ENCODE data around the gene AFF1. TPM values are rescaled to one million over a fixed set of nuclear protein-coding genes. Genes with fewer than 3 reads are reported as not detected.

The AFF1 gene
- total RNA-seq, 2 donors from 2014 or later: 89.5 to 97.5 TPM

DNA sequence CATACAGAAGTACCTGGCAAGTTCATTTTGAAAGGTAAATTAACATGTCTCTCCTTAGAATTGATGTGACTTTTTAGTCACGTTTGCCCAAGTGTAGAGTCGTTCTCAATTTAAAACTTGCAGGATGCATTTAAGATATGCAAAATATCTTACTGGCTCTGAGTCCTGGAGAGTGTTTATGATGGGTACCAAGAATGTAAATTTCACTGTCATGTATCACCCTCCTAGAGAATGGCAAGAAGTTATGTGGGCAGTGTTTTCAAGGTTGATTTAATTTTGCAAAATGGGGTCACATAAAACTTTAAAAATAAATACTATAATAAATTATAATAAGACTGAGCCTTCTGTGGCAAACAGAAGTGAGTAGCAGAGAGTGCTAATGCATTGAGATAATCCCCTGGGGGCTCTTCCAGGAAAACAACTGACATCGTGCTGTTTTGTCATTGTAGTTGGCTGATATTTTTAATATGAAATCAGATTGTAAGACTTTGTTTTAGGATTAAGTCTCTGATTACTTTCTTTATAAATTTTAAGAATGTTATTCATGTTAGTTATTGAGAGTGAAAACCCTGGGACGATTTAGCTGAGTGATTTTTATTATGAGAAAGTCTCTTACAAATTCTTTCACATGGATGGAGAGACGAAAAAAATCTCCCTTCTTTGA is 103.0 kb downstream of the AFF1 start:
- no peak for DNase-seq (ENCODE audit: low spot score)
- intact Hi-C loops (cut with DNase I): no loop called here

DNA sequence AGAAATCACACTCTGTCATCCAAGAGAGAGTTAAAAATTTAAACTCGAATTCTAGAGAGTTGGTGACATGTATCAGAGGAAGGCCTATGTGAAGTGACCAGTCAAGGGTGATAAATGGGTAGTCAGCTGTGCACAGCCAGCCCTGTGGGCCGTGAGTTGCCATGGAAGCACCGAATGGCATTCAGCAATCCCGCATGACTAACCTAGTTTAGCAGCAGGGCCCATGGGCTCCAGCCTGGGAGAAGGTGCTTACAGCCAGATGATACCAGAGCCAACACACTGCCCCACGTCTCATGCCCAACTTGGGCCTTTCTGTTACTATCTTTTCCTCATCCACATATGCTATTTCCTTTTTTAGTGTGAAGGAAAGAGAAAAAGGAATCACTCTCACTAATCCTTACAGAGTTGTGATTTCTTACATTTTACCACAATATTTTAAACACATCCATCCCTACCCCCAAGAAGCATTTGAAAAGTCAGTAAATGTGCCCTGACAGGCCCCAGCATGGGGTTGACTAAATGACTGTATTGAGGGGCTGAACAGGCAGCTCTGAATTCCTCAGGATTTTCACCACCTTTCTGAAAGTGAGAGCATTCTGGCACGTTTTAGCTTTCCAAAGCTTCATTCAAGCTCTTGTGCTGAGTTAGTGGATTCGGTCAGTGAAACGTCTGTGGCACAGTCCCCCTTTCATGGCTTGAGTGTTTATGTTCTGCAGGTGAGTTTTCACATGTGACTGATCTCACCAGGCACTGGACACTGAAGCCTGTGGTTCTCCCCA is 104.2 kb downstream of the AFF1 start:
- intact Hi-C loops (cut with DNase I): no loop called here
- DNase-seq (ENCODE audit: low spot score): no peak

DNA sequence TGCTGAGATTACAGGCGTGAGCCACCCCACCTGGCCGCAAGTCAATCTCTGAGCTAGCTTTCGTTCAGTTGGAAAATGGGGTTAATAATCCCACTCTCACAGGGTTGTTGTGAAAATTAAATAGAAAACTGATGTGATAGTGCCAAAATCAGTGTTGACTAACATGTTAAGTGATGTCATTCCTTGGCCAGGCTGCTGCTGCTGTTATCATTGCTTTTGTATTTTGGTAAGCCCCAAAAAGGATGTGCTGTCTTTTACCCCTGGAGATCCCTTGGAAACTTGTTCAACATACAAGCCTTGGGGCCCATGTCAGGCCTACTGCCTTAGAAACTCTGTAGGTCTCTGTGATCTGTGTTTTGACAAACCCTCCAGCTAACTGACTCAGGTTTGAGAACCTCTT is 106.3 kb downstream of the AFF1 start:
- DNase-seq (ENCODE audit: low spot score): no peak
- intact Hi-C loops (cut with DNase I): no loop called here

DNA sequence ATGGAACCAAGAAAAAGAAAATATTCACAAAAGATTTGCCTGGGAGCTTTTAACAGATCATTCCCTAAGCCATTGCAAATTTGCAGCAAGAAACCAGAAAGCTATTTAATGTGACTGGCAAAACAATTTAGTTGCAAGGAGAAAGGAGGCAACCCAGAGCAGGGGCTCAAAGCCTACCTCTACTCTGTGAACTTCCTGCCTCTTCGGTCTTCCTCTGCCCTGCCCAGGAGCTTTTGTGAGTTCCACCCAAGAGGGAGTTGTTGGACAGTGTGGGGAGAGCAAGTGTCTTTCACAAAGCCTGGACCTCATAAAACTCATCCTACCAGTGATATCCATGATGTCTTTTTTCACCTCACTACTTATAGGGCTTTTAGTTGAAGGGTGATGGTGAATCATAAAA is 107.4 kb downstream of the AFF1 start:
- no peak for DNase-seq (ENCODE audit: low spot score)
- intact Hi-C loops (cut with DNase I): no loop called here

DNA sequence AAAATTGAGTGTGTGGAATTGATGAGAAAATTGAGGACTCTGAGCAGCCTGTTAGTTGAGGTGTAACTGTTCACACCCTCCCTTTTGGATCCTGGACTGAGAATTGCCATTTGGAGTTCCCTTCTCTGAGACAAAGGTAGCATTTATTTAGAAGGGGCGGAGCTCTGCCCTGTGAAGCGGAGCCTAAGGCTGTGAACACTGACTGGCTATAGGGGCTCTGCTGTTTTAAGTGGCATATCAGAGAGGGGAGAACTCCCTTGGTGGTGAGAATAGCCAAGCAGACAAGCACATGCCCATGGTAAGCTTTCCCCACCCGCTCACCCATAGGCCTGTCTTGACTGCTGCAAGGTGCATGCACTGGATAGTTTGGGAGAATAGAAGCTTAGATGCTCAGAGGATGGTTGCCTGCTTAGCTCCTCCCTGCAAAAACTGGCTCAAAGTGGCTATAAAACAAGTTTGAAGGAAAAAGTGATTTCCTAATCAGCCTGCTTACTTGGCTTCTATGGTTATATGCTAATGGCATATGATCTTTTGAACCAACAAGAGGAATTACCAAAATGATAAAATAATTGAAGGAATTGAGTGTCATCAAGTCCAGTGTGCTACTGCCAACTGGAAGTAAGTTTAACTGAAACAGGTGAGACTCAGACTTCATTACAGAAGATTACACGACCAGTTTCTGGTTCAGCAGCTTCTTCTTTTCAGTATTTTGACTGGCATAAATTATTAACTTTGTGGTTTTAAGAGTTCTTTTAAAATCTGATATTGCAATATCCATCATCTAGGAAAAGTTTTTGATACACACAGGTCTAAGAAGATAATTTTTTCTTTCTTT is 108.4 kb downstream of the AFF1 start:
- intact Hi-C loops (cut with DNase I): no loop called here
- no peak for DNase-seq (ENCODE audit: low spot score)

DNA sequence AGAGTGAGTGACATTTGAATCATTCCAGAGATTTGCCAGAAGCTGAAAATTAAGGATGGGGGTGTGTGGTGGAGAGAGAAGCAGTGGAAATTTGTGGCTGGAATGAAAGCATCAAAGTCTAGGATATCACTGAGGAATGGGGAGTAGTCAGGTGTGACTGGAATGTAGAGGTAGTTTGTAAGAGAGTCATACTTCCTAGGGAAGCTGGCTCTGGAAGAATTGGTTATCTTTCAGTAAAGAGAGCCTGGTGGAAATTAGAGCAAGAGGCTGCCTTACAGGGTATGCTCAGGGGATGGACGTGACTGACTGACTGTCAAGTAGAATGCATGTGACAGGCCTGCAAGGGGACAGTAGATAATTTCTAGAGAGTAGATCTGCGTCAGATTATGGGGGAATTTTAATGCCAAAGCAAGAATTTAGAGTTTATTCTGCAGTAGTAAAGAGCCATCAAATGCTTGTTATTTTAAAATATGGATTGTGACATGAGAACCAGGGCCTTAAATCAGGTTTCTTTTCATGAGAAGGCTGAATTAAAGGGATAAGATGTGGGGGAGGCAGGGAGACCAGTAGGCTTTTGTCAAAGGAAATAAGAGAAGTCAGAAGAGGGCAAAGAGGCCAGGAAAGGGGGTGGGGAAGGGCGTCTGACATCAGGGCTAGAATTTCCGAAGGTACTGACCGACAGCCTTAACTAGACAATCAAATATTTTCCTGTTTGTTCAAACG is 109.9 kb downstream of the AFF1 start:
- intact Hi-C loops (cut with DNase I): loop anchor here in 1 of 2 donors (5.0 kb wide), 1 partner anchor 37 kb away; no protein-coding TSS in a partner anchor
- no peak for DNase-seq (ENCODE audit: low spot score)

DNA sequence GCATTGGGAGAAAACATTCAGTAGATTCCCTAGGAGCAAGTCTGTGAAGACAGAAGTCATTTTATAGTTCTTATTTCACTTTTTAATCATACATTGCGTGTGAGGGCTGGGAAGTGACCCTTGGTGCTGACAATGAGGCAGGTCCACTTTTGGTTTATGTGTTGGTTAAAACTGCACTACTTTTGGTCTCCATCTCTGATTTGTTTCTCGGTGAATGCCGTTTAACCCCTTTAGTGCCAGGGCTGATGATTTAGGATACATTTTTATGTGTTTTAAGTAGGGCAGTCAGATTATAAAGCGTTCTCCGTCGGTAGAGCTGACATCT is 110.4 kb downstream of the AFF1 start:
- intact Hi-C loops (cut with DNase I): loop anchor here in 1 of 2 donors (5.0 kb wide), 1 partner anchor 38 kb away; no protein-coding TSS in a partner anchor
- DNase-seq (ENCODE audit: low spot score): no peak

DNA sequence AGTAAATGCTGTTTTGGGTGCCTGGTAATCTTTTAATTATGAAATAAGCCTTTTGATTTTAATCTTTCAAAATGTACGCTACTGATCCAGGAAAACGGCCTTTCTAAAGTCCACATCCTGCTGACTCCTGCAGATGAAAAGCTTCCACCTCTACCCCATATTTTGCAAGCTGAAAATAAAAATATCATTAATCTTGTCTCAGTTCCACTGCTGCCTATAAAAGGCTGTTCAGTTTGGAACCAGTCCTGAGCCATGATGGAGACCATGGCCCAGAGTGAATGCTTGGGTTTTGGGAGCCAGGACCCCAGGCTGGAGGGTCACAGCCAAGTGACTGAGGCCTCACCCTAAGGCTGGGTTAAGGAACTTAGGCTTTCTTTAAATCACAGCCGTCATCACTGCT is 110.8 kb downstream of the AFF1 start:
- intact Hi-C loops (cut with DNase I): loop anchor here in 1 of 2 donors (5.0 kb wide), 1 partner anchor 38 kb away; no protein-coding TSS in a partner anchor
- no peak for DNase-seq (ENCODE audit: low spot score)

DNA sequence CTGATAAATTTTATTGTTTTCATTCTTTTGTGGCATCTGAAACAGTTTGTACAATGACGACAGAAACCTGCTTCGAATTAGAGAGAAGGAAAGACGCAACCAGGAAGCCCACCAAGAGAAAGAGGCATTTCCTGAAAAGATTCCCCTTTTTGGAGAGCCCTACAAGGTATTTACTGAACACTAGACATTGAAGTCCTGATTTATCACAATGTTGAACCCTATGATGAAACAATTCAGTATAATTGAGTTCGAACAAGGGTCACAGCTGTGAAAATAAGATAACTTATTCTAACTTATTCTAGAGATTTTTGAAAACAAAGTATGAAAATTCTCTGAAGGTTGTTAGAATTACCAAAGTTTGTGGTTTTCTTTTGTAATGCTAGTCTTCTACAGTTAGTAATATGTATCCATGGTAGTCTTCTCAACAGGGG is 111.3 kb downstream of the AFF1 start:
- no peak for DNase-seq (ENCODE audit: low spot score)
- intact Hi-C loops (cut with DNase I): loop anchor here in 1 of 2 donors (5.0 kb wide), 1 partner anchor 39 kb away; no protein-coding TSS in a partner anchor

DNA sequence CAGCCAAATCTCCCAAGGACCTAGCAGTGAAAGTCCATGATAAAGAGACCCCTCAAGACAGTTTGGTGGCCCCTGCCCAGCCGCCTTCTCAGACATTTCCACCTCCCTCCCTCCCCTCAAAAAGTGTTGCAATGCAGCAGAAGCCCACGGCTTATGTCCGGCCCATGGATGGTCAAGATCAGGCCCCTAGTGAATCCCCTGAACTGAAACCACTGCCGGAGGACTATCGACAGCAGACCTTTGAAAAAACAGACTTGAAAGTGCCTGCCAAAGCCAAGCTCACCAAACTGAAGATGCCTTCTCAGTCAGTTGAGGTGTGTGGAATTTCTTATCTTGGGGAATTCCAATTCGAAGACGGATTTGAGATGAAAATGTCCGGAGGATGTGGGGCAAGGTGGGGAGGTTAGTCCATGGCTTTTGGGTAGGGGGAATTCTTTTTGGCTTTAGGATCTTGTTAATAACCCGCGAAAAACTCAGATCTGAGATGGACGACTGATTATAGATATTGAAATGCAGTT is 112.5 kb downstream of the AFF1 start:
- intact Hi-C loops (cut with DNase I): loop anchor here in 1 of 2 donors (5.0 kb wide), 1 partner anchor 40 kb away; no protein-coding TSS in a partner anchor
- DNase-seq (ENCODE audit: low spot score): no peak

DNA sequence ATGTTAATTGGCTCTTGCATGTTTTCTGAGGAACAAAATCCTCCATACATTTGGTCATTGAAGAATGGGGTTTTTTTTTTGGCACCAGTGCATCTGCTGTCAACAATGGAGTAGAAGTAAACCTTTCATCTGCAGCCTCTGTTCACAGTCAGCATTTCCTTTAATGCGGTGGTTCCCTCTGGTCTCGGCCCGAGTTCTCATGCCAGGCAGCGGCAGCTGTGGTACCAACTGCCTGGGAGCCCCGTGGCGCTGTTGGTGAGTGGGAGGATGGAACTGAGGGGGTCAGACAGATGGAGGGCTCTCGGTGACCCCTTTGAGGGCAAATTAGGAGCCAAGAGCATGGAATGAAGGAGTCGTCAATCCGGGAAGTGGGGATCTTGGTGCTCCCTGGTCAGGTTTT is 114.7 kb downstream of the AFF1 start:
- intact Hi-C loops (cut with DNase I): loop anchor here in 1 of 2 donors (5.0 kb wide), 1 partner anchor 42 kb away; no protein-coding TSS in a partner anchor
- DNase-seq (ENCODE audit: low spot score): no peak

DNA sequence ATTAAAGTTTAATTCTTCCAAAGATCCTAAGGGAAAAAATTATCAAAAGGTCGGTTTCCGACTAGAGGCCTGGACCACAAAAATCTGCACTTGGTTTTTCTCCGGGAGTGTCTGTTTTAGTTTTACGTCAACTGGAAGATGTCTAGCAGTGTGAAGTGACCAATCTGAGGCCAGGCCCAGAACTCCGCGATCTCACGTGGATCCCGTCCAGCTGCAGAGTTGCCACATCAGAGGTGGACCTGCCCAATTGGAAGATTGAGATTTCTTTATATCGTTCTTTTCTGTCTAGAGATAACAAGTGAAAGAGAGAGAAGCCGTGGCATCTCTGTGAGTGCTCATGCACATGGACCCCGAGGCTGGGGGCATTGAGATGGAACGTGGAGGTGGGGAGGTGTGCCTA is 115.8 kb downstream of the AFF1 start:
- intact Hi-C loops (cut with DNase I): no loop called here
- peak; percentile 92 for DNase-seq (ENCODE audit: low spot score)

DNA sequence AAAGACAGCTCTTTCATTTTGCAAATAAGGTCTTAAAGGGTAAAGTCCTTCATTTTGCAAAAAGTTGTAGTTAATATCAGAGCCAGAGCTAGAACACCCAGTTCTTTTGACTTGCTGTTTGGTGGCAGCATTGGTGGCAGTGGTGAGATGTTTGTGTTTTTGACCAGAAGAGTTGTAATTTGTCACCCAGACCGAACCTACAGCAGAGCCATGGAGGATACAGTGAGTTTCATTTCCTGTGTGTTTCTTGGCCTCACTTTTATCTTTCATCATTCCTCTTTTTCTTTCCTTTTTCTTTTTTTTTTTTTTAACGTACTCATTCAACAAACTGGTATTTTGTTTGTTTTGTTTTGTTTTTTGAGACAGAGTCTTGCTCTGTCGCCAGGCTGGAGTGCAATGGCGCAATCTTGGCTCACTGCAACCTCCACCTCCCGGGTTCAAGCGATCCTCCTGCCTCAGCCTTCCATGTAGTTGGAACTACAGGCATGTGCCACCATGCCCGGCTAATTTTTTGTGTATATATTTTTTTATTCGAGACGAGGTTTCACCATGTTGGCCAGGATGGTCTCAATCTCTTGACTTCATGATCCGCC is 116.4 kb downstream of the AFF1 start:
- DNase-seq (ENCODE audit: low spot score): no peak
- intact Hi-C loops (cut with DNase I): no loop called here

DNA sequence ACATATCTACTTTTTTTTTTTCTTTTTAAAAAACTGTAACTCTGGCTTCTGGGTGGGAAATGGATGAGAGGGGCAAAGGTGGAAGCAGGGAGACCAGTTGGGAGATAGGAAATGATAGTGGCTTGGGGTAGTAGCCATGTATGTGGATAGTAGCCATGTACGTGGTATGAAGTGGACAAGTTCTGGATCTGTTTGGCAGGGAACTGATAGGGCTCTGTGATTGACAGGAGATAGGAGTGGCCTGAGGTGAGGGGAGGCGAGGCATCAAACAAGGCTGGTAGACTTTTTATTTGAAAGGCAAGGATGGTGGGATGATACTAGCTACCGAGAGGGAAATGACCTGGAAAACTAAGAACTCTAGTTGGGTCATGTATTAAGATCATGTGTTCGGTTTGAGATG is 117.8 kb downstream of the AFF1 start:
- no peak for DNase-seq (ENCODE audit: low spot score)

DNA sequence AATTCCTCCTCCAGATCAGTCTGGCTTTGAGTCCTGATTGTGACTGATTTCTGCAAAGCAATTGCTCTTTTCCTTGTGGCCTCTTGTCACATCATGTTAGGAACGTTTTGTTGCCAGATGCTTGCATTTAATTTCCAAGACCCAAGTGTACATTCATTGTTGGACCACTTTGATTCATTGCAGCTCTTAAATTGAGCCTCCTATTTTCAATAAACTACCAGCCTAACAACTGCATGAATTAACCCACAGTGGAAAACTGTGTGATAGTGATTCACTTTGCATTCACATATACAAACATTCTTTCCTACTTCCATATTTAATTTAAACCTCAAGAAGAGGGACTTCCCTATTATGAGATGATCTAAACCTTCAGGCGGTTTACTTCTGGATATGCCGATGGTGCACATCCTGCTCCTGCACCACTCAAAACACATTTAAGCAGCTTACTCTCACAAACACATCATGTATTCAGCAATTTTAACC is 118.4 kb downstream of the AFF1 start:
- no peak for DNase-seq (ENCODE audit: low spot score)
- intact Hi-C loops (cut with DNase I): no loop called here

More for the DNA sequence above, 117.8 kb downstream of the AFF1 start:
- intact Hi-C loops (cut with DNase I): no loop called here

DNA sequence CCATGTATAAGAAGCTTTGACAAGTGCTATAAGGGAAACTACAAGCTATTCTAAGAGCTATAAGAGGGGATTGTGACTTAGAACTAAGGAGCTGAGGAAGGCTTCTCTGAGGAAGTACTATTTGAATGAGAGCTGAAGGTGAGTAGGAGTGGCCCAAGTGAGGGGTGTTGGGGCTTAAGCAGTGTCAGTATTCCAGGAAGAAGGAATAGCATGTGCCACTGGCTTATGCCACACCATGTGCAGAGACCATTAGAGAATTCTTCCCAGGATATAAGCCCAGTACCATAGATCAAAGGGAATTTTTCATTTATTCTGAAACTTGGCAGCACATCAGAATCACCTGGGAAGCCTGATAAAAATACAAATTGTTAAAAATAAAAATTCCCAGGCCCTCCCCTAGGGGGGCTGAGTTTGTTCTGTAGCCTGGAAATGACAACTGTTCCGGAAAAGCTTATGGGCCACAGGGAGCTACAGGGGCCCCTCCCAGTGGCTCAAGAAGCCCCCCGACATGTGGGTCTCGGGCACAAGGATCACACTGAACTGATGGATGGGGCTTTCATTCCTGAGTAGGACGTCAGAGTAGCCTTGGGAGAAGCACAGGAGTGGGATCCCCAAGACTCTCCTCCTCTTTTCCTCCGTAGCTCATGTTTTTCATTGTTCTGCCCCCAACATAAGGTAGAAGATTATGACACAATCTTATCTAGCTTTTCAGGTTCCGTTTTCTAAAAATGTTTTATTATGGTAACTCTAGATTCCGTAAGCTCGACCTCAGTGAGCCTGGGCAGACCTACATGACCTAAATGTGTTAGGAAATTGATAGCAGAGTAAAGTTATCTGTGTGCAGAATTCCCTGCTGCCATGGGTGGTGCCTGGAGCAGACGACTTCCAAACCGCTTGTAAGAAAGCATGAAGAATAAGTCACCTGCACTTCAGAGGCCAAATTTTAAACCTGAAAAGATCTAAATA is 119.3 kb downstream of the AFF1 start:
- intact Hi-C loops (cut with DNase I): no loop called here
- no peak for DNase-seq (ENCODE audit: low spot score)

DNA sequence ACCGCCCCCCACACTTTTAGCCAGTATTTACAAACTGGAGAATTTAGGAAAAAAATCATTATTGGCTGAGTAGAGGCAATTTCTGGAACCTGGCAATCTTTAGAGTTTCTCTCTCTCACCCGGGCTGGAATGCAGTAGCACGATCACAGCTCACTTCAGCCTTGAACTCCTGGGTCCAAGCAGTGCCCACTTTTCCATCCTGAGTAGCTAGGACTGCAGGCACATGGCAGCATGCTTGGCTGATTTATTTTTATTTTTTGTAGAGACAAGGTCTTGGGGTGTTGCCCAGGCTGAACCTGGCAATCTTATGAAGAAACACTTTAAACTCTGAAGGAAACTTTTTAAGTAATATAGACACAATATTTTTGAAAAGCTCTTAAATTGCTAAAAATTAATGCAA is 120.1 kb downstream of the AFF1 start:
- no peak for DNase-seq (ENCODE audit: low spot score)
- intact Hi-C loops (cut with DNase I): no loop called here
